Cardiac fibroblast (primary cell): Measurements from ENCODE around the gene PDE11A.

Experiments used
- DNase-seq, 2 donors: peaks; one replicate each; pipeline versions ENCODE4 v3.0.0 to v3.0.0-alpha.2; 2010; ENCODE audit warnings: low read depth in 2 of 2
- H3K4me3 ChIP-seq, 2 donors: replicated peaks in 1 of 2; 1 replicate in 1 of 2; 2 replicates in 1 of 2; pipeline ENCODE4 v1.5.1; 2011; ENCODE audit warnings: low read depth in 2 of 2, low read length in 2 of 2, mild to moderate bottlenecking in 2 of 2, moderate library complexity in 1 of 2
- TF ChIP-seq, protein P1 (sequence below): IDR thresholded peaks from one replicate; pipeline ENCODE4 v1.5.1; 2011; ENCODE audit warnings: low read depth, mild to moderate bottlenecking, low read length, inconsistent platforms

Gene PDE11A

GRCh38 chr2:177783091-177783490, 289.5 kb downstream of the PDE11A start:
- TF ChIP-seq, protein P1, sequence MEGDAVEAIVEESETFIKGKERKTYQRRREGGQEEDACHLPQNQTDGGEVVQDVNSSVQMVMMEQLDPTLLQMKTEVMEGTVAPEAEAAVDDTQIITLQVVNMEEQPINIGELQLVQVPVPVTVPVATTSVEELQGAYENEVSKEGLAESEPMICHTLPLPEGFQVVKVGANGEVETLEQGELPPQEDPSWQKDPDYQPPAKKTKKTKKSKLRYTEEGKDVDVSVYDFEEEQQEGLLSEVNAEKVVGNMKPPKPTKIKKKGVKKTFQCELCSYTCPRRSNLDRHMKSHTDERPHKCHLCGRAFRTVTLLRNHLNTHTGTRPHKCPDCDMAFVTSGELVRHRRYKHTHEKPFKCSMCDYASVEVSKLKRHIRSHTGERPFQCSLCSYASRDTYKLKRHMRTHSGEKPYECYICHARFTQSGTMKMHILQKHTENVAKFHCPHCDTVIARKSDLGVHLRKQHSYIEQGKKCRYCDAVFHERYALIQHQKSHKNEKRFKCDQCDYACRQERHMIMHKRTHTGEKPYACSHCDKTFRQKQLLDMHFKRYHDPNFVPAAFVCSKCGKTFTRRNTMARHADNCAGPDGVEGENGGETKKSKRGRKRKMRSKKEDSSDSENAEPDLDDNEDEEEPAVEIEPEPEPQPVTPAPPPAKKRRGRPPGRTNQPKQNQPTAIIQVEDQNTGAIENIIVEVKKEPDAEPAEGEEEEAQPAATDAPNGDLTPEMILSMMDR, result no peak
- no peak for DNase-seq
- no peak overlapping the region for H3K4me3 ChIP-seq

DNA sequence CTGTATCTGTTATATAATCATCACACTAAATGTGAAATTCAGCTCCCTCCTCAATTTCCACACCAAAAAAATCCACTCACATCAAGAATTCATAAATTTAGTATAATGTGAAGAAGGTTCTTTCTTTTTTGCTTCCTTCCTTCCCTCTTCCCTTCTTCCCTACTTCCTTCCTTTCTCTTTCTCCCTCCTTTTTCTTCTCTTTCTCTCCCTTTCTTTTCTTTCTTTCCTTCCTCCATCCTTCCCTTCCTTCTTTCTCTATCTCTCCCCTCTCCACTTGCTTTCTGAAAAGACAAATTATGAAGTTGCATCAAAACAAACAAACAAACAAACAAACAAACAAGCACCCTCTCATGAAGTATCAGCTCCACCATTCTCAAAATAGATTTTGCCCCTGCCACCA, 290.0 kb downstream of the PDE11A start:
- no peak for DNase-seq
- TF ChIP-seq, protein P1, result no peak
- no peak overlapping the region for H3K4me3 ChIP-seq

GRCh38 chr2:177778472-177778871, 294.1 kb downstream of the PDE11A start:
- no peak overlapping the region for H3K4me3 ChIP-seq
- TF ChIP-seq, protein P1, result no peak
- DNase-seq, result no peak

GRCh38 chr2:177772529-177772928, 300.0 kb downstream of the PDE11A start:
- H3K4me3 ChIP-seq, result no peak overlapping the region
- TF ChIP-seq, protein P1, result peak; percentile 58
- peak; percentile 54 to 59 for DNase-seq

GRCh38 chr2:177771191-177771590, 301.4 kb downstream of the PDE11A start:
- H3K4me3 ChIP-seq, result no peak overlapping the region
- peak in 1 of 2 donors; percentile 2 for DNase-seq
- TF ChIP-seq, protein P1, result no peak

DNA sequence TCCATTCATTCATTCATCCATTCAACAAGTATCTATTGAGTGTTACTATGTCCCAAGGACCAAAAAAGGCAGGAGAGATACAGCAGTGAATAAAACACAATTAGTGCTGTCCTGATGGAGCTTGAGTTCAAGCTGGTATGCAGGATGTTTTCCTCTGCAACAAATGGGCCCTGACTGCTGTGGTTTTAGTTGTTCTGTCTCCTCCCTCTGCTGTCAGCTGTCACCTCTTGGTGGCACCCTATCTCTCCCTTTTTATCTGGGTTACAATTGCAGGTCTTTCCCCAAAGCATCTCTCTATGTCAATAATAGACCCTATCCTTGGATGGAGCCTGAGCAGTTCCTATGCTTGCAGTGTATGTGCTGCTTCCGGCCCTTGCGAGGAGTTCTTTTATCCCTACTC, 304.8 kb downstream of the PDE11A start:
- H3K4me3 ChIP-seq, result no peak overlapping the region
- DNase-seq, result no peak
- TF ChIP-seq, protein P1, result no peak

GRCh38 chr2:177765698-177766097, 306.9 kb downstream of the PDE11A start:
- DNase-seq, result no peak
- no peak overlapping the region for H3K4me3 ChIP-seq
- TF ChIP-seq, protein P1, result no peak
